Retinal pigment epithelial cell (primary cell): ENCODE results near the gene CD164L2.

Source experiments
- DNase-seq: peaks from one replicate; pipeline ENCODE4 v3.0.0-alpha.2; 2010; ENCODE audit warnings: low read depth
- H3K4me3 ChIP-seq: 2 replicates; pipeline ENCODE4 v1.5.1; 2011; ENCODE audit warnings: mild to moderate bottlenecking, low read length, control low read depth, moderate library complexity
- TF ChIP-seq, protein P1 (sequence below): conservative IDR thresholded peaks from 2 replicates; pipeline ENCODE4 v1.5.1; 2011; ENCODE audit warnings: low read depth, low read length, control low read depth, inconsistent platforms

CD164L2 gene

DNA sequence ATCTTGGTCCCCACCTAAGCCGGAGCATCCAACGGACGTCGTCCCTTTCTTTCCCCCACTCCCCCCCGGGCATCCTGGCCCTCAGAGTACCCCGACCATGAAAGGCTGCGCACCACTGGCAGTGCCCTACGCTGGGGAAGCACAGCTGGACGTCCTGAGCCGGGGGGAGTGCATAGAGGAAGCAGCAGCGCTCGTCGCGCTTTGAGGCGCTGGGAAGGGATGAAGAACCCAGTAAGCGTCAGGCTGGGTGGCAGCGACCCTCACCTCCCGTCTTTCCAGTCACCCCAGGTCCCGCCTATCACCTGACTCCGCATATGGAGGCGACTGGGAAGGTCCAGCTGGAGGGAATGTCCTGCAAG is 22.1 kb downstream of the CD164L2 start:
- DNase-seq, result no peak
- H3K4me3 ChIP-seq, result no peak overlapping the region
- TF ChIP-seq, protein P1, sequence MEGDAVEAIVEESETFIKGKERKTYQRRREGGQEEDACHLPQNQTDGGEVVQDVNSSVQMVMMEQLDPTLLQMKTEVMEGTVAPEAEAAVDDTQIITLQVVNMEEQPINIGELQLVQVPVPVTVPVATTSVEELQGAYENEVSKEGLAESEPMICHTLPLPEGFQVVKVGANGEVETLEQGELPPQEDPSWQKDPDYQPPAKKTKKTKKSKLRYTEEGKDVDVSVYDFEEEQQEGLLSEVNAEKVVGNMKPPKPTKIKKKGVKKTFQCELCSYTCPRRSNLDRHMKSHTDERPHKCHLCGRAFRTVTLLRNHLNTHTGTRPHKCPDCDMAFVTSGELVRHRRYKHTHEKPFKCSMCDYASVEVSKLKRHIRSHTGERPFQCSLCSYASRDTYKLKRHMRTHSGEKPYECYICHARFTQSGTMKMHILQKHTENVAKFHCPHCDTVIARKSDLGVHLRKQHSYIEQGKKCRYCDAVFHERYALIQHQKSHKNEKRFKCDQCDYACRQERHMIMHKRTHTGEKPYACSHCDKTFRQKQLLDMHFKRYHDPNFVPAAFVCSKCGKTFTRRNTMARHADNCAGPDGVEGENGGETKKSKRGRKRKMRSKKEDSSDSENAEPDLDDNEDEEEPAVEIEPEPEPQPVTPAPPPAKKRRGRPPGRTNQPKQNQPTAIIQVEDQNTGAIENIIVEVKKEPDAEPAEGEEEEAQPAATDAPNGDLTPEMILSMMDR, result no peak

DNA sequence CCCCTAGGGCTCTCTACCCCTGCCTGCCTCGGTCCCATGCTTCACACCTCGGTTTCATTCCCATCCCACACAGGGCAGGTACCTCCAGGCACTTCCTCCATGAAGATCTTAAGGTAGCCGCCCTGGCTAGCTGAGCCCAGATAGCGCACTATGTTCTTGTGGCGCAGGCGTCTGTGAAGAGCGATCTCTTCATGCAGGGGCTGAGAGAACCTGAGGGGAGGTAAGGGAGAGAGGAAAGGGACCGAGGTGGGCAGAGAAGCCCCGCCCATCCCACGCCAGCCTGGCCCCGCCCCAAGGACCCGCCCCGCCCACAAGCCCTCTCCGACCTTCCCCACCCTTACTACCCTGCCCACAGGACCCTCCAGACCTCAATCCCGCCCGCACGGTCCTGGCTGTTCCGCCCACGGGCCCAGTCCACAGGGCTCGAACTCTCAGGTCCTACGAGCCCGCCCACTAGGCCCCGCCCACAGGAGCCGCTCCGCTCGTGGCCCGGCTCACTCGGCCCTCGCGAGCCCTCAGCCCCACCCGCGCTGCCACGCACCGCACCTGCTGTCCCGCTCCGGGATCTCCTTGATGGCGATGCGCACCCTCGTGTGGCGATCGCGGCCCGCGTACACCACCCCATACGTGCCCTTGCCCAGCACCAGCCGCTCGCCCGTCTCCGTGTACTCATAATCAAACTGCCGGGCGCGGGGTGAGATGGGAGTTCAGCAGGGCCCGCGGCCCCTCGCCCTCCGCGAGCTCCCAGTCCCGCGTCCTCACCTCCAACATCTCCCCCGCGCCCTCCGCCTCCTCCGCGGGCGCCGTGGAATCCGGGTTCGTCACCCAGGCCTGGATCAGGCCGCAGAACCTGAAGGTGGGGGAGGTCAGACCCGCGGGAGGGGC is 22.7 kb downstream of the CD164L2 start:
- H3K4me3 ChIP-seq, result peak overlapping the region; percentile 51
- DNase-seq, result no peak
- TF ChIP-seq, protein P1, result no peak

DNA sequence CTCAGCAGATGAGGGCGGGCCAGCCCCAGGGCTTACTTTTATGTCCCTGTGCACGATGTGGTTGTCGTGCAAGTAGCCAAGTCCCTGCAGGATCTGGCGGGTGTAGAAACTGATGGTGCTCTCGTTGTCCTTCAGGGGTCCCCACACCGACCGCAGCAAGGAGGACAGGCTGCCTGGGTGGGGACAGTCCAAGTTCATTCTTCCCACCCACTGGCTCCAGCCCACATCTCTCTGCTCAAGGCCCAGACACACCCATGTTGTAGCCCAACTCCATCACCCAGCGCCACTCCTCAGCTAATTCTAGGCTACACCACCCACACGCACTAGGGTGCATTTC is 23.3 kb downstream of the CD164L2 start:
- no peak for DNase-seq
- peak overlapping the region; percentile 51 for H3K4me3 ChIP-seq
- TF ChIP-seq, protein P1, result no peak

DNA sequence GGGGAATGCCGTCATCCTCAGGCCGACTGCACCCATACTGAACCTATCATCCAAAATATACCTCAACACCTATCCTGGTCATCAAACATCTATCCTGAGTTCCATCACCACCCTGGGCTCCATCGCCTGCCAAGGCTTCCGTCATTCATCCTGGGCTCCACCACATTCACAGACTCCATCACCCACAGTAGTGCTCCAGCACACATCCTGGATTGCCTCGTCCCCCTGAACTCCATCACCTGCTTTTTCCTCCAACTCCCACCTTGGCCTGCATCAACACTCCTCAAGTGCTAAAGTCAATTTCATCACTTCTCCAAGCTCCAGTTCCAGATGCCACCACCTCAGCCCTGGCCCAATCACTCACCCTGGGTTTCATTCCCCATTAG is 24.2 kb downstream of the CD164L2 start:
- TF ChIP-seq, protein P1, result no peak
- no peak for DNase-seq
- H3K4me3 ChIP-seq, result no peak overlapping the region

DNA sequence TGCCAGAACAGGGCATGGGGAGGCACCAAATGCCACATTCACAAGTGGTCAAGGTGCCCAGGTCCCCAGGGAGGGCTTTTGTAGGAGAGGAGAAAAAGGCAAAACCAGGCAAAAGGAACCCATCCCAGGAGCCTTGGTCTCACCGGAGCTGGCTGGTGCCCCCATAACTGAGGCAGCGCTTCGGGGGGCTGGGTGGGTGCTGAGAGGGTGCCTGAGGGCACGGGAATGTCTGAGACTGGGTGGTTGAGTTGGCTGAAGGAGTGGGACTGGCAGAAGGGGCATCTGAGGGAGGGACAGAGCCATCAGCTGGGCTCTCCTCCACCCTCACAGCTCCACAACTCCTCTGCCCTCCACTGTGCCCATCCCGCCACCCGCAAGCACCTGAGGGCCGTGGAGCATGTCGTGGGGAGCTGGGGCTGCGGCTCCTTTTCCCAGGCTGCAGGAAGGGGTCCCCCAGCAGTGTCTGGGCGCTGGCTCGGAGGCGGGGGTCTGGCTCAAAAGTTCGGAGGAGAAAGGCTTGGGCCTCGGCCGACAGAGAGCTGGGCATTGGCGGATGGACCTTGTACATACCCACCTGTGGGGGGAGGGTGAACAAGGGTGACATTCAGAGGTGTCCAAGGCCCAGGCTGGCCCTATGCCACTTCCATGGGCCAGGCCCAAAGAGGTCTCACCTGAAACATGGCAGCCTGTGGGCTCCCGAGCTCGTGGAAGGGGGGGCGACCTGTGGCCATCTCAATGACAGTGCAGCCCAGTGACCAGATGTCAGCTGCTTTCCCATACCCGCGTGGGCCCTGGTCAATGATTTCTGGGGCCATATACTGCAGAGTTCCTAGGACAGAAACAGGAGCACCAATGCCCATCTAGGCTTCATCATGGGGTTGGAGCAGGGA is 24.9 kb downstream of the CD164L2 start:
- DNase-seq, result no peak
- H3K4me3 ChIP-seq, result no peak overlapping the region
- TF ChIP-seq, protein P1, result no peak

DNA sequence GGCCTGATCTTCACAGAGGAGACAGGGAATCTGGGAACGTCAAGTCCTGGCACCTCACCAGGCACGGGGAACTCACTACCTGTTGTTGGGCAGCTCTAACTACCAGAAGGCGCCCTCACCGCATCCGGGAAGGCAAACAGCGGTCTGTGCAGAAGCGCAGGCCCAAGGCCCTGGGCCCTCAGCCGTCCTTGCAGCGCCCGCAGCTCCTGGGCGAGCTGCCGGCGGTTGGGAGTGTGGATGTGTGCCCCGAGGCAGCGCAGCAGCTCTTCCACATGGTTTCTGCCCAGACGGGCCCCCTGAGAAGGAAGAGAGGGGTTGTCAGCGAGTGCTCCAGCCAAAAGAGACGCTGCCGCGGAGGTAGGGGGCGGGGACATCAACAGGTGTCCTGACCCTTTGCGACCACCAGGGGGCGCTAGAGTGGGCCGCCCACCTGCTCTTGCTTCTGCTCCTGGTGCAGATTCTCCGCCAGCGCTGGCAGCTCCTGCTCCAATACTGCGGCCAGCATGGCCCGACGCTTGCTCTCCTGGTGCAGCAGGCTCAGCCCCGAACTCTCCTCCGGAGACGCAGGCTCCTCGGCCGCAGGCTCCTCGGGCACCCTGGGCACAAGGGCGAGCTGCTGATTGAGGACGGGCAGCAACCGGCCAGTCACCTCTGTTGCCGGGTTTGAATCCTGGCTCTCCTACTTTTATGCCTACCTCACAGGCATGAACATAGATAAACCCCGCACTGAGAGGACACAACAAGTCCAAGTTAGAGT is 25.7 kb downstream of the CD164L2 start:
- DNase-seq, result no peak
- H3K4me3 ChIP-seq, result no peak overlapping the region
- TF ChIP-seq, protein P1, result peak; percentile 87
